ENCODE measurements around the gene MUC6. TPM values are rescaled to one million over a fixed set of nuclear protein-coding genes. Genes with fewer than 3 reads are reported as not detected.

Gene MUC6
- total RNA-seq, 1 donor from 2014 or later: not detected

DNA sequence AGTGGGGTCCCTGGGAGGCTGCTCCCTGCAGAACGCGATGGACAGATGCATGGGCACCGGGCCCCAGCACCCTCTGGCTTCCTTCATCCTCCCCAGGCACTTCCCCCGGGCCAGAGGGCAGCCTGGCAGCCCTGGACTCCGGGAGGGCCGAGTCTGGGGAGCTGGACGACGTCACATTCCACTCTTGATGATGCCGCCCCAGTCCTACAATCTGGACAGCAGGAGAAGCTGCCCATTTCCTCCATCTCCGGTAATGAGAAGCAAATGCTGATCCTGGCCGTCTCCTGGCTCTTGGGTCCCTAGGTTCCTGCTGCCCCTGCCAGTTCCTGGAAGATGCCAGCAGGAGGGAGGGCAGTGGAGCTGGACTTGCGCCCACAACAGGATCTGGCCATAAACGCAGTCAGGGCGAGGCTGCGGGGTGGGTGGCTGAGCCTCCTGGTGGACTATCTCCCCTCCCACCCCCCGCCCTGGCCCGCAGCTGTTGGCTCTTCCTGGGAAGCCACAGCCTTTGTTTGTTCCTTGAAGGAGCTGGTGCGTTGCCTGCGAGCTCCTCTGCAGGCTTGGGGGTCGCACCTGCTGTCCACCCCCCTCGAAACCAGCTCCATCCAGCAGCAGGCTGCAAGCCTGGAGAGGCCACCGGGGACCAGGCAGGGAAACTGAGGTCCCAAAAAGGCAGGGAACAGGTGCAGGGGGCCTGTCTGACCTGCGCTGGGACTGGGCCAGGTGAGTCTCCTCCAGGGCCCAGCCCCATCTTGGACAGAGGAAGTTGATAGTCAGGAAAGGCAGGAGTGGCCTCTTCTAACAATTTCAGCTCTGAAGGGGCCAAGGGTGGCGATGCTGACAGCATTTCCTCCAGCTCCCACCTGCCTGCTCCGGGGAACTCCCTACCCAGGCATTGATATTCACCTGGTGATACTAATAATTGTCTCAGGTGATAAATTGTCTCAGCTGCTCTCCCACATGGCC lies 17.9 kb upstream of the MUC6 start:
- ATAC-seq (no peak), DNase-seq (ENCODE audit: missing footprints) (no peak)
- intact Hi-C loops (cut with DNase I): loop anchor here (5.0 kb wide), 1 partner anchor 127 kb away; the partner anchor contains the start of gene AP2A2

DNA sequence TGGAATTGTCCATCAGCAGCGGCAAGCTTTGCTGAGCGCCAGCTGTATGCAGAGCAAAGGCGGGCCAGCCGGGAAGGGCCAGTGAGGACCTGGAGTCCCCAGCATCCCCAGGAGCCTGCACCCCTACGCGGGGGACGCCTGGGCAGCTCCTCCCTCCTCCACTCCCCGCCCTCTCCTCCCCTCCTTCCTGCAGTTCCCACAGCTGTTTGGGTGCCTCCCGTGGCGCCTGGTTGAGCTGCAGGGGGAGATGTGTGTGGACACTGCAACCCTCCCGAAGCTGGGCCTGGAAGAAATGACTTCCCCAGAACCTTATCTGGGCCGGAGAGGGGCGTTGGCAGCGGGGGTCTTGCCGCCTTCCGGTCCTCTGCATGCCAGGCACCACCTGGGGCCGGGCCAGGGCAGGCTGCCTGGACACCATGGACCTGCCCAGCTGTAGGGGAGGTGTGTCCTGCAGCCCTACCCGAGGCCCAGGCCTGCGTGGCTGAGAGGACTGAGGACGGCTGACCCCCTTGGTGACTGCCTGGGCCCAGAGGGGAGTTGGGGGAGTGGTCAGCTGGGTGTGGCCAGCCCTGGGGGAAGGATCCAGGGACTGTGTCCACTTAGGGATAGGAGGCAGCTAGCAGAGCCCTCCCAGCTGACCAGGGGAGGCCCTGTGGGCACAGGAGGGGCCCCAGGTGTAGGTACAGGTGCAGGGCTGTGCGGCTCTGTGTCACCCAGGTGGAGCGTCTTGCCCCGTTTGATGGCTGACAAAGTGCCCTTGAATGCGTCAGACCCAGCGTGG lies 16.8 kb upstream of the MUC6 start:
- peak; percentile 61 for DNase-seq (ENCODE audit: missing footprints)
- ATAC-seq: no peak
- intact Hi-C loops (cut with DNase I): loop anchor here (5.0 kb wide), 1 partner anchor 126 kb away; the partner anchor contains the start of gene AP2A2

DNA sequence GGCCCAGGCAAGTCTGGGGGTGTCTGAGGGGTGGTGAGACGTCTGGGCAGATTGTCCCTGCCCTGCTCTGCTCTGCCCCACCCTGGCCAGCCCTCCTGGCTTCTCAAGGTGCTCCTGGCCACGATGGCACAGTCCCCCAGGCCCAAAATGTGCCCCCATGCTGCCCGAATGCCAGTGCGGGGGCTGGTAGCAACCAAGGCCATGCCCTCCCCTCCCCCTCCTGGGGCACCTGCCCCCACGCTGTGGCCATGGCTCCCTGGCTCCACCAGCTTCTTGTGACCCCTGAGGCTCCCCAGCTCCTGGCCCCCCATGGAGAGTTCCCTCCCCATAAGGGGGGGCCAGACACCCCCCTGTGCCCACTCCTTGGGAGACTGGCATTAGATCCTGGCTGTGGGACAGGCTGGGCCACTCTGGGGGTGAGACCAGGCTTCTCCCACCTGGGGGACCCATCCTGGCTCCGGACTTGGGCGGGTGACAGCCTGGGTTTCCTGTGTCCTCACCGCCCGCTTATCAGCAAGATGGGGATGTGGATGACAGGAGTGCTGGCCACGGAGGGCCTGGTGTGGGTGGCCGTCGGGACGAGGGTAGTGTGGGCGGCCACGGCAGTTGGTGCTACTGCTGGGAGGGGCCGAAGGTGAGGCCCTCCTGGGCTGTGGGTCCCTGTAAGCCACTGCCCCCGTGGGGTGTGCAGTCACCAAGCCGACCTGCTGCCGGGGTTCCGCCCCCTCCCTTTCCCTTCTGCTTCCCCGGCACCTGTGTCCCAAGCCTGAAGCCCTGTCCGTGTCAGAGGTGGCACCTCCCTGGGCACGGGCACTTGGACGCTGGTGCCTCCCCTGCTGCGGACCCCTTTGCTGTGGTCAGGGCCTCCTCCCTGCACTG lies 15.9 kb upstream of the MUC6 start:
- no peak for ATAC-seq
- DNase-seq (ENCODE audit: missing footprints): no peak
- intact Hi-C loops (cut with DNase I): loop anchor here (5.0 kb wide), 1 partner anchor 125 kb away; the partner anchor contains the start of gene AP2A2

DNA sequence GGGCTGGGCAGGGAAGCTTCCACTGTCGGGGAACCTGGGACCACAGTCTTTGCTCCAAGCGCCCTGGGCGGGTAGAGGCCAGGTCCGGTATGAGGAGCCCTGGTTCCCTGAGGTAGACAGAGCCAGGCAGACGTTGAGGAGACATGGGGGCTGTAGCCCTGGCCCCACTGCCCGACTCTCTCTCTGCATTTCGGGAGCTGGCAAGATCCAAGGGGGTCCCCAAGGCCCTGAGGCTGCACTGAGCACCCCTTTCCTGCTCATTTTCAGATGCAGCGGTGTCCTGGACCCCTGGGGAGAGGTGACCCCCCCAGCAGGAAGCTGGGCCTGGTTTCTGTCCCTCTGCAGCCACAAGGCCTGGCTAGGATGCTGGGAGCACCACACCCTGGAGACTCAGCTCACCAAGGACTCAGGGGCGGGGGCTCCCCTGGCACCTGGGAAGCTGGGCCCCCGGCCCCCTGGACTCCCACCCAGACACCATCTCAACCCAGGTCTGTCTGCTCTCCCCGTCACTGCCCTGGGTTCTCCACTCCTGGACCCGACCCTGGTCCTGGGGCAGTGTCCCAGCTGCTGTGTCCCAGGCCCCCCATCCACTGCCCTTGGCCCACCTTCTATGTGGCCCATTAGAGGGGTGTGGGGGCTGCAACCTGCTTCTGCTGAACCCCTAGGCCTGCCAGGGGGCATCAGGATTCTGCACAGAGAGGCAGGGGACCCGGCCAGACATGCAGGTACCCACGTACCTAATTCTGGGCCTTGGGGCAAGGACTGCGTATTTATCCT lies 15.0 kb upstream of the MUC6 start:
- DNase-seq (ENCODE audit: missing footprints): no peak
- intact Hi-C loops (cut with DNase I): loop anchor here (1.0 to 5.0 kb wide), 2 partner anchors 124 to 202 kb away; partner anchors contain the start of gene AP2A2
- ATAC-seq: no peak

DNA sequence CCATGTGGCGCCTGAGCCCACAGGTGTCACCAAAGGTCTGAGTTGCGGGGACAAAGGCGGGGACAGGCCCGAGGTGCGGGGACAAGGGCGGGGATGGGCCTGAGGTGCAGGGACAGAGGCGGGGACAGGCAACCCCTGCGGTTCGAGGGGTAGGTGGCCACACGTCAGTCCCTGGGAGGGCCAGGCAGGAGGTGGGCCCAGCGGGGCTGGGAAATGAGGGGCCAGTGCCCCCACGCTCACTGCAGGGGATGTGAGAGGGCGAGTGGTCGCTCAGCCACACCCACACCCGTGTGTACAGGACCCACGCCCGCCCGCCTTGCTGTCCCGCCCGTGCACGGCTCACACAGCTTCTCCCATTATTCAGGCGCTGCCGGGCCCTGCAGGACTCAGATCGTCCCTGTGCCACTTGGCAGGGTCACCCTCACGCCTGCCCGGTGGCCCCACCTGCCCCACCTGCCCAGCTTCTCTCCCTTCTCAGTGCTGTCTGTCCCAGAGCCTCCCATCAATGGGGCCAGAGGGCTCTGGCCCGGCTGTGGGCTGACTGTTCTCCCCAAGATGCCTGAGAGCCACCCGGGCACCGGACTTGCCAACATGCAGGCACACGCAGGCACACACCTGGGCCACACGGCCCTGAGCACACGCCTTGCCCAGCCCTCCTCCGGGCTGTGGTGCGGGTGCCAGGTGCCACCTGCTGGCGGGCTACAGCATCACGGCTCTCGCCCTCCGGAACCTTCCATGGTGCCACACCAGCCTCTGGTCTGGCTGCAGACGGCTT lies 14.2 kb upstream of the MUC6 start:
- intact Hi-C loops (cut with DNase I): loop anchor here (1.0 to 5.0 kb wide), 2 partner anchors 123 to 201 kb away; partner anchors contain the start of gene AP2A2
- peak; percentile 78 for DNase-seq (ENCODE audit: missing footprints)

DNA sequence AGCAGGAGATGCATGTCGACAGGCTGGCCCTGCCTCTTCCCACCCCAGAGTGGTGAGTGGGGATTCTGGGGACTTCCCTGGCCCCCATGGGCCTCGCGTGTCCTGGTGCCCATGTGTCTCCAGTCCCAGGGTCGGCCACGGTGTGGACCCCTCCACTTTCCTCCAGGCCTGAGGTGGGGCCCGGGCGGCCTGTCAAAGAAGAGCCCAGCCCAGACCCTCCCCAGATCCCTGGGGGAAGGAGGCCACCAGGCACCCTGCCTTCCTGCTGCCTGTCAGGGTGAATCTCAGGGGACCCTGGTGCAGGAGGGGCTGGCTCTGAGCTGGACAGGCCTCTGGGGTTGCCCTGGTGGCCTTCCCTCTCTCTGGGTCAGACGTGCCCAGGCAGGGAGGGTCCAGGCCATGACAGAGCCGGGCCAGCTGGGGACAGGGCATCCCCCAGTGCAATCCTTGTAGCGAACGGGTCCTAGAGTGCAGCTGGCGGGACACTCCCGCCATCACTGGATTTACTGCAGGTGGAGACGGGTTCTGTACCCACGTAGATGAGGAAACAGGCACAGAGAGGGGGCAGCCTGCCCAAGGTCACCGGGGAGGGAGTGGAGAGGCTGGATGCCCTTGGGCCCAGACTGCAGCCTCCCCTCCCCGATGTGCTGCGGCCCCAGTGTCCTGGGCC lies 13.5 kb upstream of the MUC6 start:
- intact Hi-C loops (cut with DNase I): loop anchor here (5.0 kb wide), 1 partner anchor 123 kb away; the partner anchor contains the start of gene AP2A2
- peak; percentile 47 for DNase-seq (ENCODE audit: missing footprints)
- no peak for ATAC-seq

More for the DNA sequence above, 14.2 kb upstream of the MUC6 start:
- peak; percentile 85 for ATAC-seq

DNA sequence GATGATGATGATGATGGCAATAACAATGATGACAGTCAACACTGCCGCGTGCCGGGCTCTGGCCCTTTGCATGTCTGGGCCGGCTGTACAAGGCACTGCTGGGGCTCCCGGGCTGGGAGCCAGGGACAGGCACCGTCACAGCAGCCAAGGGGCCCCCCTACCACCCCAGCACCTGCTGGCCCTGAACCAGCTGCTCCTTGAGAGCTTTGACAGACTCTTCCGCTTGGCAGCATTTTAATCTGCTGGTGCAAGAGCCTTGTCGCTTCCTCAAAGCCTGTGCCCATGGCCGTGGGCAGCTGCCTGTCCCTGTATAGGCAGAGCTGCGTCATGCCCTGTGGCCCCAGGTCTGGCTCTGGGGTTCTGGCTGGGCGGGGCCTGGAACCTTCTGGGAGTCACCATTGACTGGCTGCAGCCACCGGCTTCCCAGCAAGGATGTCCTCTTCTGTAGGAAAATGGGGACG lies 12.9 kb upstream of the MUC6 start:
- intact Hi-C loops (cut with DNase I): no loop called here
- no peak for ATAC-seq

DNA sequence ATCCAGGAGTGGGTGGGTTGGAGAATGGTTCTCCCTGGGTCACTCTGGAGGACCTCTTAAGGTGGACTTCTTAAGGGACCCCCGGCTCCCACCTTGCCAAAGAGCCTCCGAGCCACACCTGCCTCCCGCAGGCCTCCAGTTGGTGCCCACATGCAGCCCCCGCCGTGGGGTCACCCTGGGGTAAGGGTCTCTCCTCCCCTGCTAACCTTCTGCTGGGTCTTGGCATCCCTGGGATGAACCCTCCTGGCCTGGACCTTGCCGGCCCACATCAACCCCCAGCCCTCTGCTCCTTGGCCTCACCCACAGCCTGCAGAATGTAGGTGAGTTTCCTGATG lies 12.5 kb upstream of the MUC6 start:
- intact Hi-C loops (cut with DNase I): no loop called here
- DNase-seq (ENCODE audit: missing footprints): peak; percentile 60
- ATAC-seq: no peak

More for the DNA sequence above, 12.9 kb upstream of the MUC6 start:
- peak; percentile 67 for DNase-seq (ENCODE audit: missing footprints)

DNA sequence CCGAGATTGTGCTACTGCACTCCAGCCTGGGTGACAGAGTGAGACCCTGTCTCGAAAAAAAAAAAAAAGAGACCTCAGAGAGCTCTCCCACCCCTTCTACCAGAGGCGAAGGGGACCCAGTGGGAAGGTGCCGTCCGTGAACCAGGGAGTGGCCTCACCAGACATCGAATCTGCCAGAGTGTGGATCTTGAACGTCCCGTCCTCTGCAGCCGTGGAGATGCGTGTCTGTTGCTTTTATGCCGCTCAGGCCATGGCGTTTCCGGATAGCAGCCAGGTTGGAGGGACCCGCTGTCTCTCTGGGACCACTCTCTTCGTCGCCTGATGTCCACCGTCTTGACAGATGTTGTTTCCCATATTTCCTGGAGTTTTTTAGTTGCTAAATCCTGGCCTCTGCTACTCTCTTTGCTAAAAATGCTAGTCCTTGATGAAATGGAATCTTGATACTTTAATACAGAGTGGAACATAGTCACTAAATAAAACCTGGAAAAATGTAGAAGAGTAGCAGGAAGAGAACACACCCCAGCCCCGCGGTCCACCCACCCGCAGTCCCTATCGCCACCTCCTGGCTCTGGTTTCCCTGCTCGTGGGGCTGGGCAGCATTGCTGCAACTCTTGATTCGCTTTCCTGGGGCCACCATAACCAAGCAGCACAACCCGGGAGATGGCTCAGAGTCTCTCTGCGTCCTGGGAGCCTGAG lies 12.0 kb upstream of the MUC6 start:
- ATAC-seq (no peak), DNase-seq (ENCODE audit: missing footprints) (no peak)
- intact Hi-C loops (cut with DNase I): no loop called here

DNA sequence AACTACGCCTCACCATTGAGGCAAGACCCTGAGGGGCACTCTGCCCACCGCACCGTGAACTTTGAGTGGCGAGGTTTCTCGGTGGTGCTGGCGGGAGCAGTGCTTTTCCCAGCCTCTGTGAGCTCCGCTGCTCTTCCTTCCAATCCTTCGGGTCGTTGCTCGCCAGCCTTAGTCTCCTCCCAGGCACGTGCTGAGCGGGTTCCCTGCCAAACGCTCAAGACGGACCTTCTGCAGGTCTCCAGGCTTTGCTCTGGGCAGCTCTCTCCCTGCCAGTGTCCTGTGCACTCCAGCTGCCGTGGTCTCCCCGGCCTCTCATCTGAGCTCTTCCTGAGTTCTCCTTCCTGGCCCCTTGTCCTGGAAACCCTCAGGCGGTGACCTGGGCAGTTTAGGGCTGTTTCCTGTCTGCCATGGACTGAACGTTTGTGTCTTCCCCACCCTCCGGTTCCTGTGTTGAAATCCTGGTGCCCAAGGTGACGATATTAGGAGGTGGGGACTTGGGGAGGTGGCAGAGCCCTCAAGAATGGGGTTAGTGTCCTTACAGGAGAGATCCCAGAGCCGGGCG lies 11.2 kb upstream of the MUC6 start:
- DNase-seq (ENCODE audit: missing footprints) (no peak), ATAC-seq (no peak)
- intact Hi-C loops (cut with DNase I): no loop called here

DNA sequence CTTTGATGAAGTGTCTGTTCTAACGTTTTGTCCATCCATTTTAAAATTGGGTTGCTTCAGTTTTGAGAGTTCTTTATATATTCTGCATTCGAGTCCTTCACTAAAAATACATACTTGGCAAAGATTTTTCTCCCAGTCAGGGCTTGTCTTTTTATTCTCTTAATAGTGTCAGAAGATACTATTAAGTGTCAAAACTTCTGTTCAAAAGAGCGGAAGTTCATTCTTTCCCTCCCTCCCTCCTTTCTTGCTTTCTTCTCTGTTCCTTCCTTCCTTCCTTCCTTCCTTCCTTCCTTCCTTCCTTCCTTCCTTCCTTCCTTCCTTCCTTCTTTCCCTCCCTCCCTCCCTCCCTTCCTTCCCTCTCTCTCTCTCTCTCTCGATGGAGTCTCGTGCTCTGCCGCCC lies 7.6 kb upstream of the MUC6 start:
- DNase-seq (ENCODE audit: missing footprints) (no peak), ATAC-seq (no peak)
- intact Hi-C loops (cut with DNase I): no loop called here

DNA sequence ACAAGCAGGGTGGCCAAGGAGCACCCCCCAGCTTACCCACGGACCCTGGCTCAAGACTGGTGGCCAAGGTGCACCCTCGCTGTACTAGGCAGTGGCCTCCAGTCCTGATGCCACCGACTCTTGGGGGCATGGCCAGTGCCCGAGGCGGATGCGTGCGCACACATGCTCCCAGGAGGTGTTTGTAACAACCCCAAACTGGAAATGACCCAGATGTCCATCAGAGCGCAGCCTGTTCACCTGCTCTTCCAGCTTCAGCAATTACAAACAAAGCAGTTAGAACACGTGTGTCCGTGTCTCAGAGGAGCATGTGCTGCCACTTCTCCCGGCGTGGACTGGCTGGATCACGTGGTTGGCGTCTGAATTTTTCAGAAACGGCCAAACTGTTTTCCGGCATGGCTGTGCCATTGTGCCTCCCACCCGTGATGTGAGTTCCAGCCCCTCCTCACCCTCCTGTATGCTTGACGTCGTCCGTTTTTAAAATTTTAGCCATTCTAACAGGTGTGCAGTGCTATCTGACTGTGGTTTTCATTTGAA lies 7.1 kb upstream of the MUC6 start:
- intact Hi-C loops (cut with DNase I): no loop called here
- DNase-seq (ENCODE audit: missing footprints) (no peak), ATAC-seq (no peak)

DNA sequence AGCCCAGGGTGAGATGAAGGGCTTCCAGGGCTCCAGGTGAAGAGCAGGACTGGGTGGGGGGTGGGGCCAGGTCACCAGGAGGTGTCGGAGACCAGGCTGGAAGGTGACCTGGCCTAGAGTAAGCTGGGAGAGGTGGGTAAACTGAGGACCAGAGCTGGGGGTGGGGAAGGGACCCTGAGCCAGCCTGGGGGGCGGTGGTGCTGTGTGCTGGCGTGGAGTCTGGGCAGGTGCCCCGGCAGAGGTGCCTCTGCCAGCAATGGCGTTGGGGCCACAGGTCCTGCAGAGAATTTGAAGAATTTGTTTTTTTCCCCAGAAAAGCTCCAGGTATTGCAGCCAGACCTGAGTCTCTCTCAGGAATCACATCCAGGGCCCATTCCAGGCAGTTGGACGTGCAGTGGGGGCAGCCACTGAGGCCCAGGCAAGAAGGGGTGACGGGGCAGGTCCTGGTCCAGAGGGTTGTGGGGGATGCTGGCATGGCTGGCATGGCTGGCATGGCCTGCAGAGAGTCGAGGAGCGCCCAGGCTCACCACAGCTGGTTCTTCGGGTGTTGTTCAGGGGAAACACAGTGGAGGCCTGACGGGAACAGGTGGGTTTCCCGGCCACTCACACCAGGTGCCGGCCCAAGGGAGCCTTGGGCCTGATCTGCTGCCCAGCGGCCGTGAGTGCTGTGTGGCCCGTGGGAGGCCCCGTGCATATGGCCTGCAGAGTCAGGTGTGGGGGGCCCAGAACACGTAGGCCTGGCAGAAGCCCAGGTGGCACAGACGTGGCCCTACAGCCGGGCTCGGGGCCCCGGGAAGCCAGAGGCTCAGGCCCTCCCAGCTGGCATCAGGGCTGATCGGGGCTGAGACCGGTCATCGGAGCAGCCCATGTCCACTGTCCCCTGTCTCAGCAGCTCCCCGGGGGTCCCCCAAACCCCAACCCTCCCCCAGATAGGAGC lies 6.4 kb upstream of the MUC6 start:
- ATAC-seq: no peak
- DNase-seq (ENCODE audit: missing footprints): peak; percentile 66
- intact Hi-C loops (cut with DNase I): no loop called here

DNA sequence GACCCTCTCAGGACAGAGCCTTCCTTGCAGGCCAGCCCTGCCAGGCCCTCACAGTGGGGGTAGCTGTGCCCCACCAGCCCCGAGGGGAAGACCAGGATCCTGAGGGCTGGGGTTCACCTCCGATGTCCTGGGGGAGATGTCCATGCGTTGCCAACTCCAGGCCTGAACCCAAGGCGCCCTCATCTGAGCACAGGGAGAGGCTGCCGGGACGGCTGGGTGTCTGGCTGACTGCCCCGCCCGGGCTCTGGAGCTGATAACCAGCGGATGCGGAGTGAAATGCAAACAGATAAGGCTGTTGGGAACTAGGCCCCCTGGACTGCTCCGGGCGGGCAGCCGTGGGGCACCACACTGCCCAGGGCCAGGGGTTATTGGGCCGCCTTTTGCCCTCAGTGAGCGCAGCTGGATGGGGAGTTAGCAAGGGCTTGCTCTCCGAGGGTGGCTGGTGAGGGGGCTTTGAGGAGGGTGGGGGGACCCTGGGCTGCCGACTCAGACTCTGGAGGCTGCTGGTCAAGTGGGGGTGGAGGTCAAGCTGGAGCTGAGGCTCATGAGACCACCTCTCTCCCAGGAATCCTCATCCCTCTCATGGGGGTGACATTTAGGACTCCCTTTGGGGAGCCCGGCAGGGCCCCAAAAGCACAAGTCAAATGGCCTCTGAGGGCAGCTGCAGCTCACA lies 5.6 kb upstream of the MUC6 start:
- intact Hi-C loops (cut with DNase I): no loop called here
- ATAC-seq: no peak
- peak; percentile 70 for DNase-seq (ENCODE audit: missing footprints)
